ENCODE results near the gene PLD3. TPM values are rescaled to one million over a fixed set of nuclear protein-coding genes. Genes with fewer than 3 reads are reported as not detected.
A peak's percentile ranks its signal among the peaks of the same experiment; 100 is the strongest.
"Not testable (repeated sequence)": the region's sequence is repeated elsewhere in the genome, so short reads cannot be mapped to it uniquely, and the experiment has no call there.

PLD3 gene
- polyA plus RNA-seq, 1 donor, result 272 TPM

DNA sequence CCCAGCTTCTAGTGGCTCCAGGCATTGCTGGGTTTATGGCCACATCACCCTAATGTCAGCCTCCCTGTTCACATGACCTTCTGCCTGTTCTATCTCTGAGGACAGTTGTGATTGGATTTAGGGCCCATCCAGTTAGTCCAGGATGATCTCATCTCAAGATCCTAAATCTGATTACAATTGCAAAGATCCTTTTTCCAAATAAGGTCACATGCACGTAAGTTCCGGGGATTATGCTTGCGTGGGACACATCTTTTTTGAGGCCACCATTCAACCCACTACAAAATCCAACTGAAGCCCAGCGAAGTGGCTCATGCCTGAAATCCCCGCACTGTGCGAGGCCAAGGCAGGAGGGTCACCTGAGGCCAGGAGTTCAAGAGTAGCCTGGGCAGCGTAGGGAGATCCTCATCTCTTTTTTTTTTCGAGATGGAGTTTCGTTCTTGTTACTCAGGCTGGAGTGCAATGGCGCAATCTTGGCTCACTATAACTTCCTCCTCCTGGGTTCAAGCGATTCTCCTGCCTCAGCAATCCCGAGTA lies 12.3 kb downstream of the PLD3 start:
- H3K27ac ChIP-seq (ENCODE audit: low read length), result no peak overlapping the region
- DNase-seq, result no peak

DNA sequence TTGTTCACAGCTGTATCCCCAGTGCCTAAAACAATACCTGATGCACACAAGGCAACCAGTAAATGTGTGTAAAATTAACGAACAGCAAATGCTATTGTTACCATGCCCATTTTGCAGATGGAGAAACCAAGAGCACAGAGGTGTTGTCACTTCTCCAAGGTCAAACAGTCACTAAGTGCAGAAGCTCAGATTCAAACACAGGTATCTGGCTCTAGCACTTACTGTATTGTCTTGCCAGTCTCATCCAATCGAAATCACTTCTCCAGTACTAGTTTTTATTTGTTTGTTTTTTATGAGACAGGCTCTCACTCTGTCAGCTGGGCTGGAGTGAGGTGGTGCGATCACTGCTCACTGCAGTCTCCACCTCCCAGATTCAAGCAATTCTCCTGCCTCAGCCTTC lies 13.7 kb downstream of the PLD3 start:
- no CpG with 5 or more reads among the region's 3 CpGs for WGBS (ENCODE audit: insufficient coverage, low lambda C conversion rate)
- Histone ChIP-seq H3K4me3 (ENCODE audit: low read length) (no peak overlapping the region), H3K9me3 (ENCODE audit: control insufficient read depth, low read depth, low read length) (no peaks in the 10 kb centered on the region), H3K4me1 (ENCODE audit: control insufficient read depth, insufficient read depth, low read length) (peaks cover 11% of the 10 kb centered on the region), H3K27ac (ENCODE audit: low read length) (no peak overlapping the region), H3K27me3 (ENCODE audit: control insufficient read depth, insufficient read depth, low read length) (no peaks in the 10 kb centered on the region), H3K36me3 (ENCODE audit: control insufficient read depth, insufficient read depth, low read length) (peaks cover 3% of the 10 kb centered on the region)
- no peak for DNase-seq

More for the DNA sequence above, 12.3 kb downstream of the PLD3 start:
- Histone ChIP-seq H3K36me3 (ENCODE audit: control insufficient read depth, insufficient read depth, low read length) (peaks cover 3% of the 10 kb centered on the region), H3K9me3 (ENCODE audit: control insufficient read depth, low read depth, low read length) (no peaks in the 10 kb centered on the region), H3K27me3 (ENCODE audit: control insufficient read depth, insufficient read depth, low read length) (no peaks in the 10 kb centered on the region), H3K4me3 (ENCODE audit: low read length) (no peak overlapping the region), H3K4me1 (ENCODE audit: control insufficient read depth, insufficient read depth, low read length) (no peaks in the 10 kb centered on the region)
- no CpG with 5 or more reads among the region's 12 CpGs for WGBS (ENCODE audit: insufficient coverage, low lambda C conversion rate)

DNA sequence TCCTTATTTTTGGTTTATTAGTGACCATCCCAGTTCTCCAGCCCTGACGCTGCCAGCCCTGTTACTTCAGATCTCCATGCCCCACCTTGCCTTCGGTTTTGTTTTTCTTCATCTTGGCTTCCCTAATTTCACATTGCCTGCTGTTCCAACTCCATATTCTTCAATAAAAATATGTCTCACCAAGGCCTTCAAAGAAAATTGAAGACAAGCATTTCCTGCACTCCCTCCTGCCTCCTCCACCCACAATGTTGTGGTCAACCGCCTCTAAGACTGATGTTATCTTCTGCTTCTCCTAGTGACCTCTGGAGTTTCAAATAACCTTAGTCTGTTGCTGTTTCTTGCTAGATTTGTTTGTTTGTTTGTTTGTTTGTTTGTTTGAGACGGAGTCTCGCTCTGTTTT lies 14.6 kb downstream of the PLD3 start:
- Histone ChIP-seq H3K36me3 (ENCODE audit: control insufficient read depth, insufficient read depth, low read length) (peaks cover 10% of the 10 kb centered on the region), H3K4me1 (ENCODE audit: control insufficient read depth, insufficient read depth, low read length) (peaks cover 11% of the 10 kb centered on the region), H3K27ac (ENCODE audit: low read length) (no peak overlapping the region), H3K9me3 (ENCODE audit: control insufficient read depth, low read depth, low read length) (no peaks in the 10 kb centered on the region), H3K4me3 (ENCODE audit: low read length) (no peak overlapping the region), H3K27me3 (ENCODE audit: control insufficient read depth, insufficient read depth, low read length) (no peaks in the 10 kb centered on the region)
- 100% methylated on average over 2 of the region's 5 CpGs for WGBS (ENCODE audit: insufficient coverage, low lambda C conversion rate)
- no peak for DNase-seq

DNA sequence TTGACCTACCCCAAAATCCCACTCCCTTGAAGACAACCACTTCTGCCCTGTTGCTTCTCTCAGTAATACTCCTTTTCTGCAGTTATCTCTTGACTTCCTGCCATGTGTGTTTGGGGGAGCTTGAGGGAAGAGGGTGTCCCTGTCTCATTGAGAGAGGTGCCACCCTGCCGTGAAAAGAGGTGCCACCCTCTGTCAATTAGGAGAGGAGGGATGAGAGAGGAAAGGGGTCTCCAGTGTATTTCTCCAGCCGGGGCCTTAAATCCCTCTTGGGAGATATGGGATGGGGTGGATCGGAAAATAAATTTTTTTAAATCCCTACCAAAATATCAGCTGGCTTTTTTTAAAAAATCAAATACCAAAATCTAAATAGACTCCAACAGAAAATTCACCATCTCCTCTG lies 16.5 kb downstream of the PLD3 start:
- Histone ChIP-seq H3K4me3 (ENCODE audit: low read length) (peak overlapping the region; percentile 61), H3K36me3 (ENCODE audit: control insufficient read depth, insufficient read depth, low read length) (peaks cover 25% of the 10 kb centered on the region), H3K4me1 (ENCODE audit: control insufficient read depth, insufficient read depth, low read length) (peaks cover 11% of the 10 kb centered on the region), H3K27ac (ENCODE audit: low read length) (no peak overlapping the region), H3K9me3 (ENCODE audit: control insufficient read depth, low read depth, low read length) (no peaks in the 10 kb centered on the region), H3K27me3 (ENCODE audit: control insufficient read depth, insufficient read depth, low read length) (no peaks in the 10 kb centered on the region)
- no peak for DNase-seq
- WGBS (ENCODE audit: insufficient coverage, low lambda C conversion rate), result 100% methylated on average over 1 of the region's 3 CpGs

DNA sequence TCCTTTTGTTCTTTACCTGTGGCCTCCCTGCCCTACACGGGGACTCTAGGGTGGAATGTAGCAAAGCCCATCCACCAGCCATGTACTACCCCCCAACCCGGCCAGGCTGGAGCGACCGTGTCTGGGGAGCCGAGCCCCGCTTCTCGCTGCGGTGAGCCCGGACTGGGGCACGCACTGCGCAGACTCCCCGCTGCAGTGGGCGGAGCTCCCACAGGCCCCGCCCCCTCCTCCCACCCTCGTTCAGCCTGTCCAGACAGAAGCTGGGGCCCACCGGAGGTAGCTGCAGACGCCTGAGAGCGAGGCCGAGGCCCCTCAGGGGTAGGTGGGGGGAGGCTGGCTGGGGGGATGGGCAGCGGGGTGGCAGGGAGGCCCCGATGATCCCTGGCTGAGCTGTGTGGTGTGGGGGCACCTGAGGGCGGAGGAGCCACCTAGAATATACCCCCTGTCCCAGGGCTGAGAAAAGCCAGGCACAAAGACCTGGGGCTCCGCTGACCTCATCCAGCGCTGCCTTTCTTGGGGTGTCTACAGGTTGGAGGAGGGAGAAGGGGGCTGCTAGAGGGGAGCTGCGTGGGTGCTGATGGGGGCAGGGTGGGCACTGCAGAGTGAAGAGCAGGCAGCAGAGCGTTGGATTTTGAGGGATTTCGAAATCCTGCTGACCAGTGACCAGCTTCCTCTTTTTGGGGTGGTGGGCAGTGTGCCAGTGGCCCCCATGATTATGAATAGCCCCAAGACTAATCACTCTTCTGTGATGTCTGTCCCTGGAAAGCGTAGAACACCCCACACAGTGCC lies 17.3 kb downstream of the PLD3 start:
- Histone ChIP-seq H3K4me3 (ENCODE audit: low read length) (peak overlapping the region; percentile 61), H3K27me3 (ENCODE audit: control insufficient read depth, insufficient read depth, low read length) (no peaks in the 10 kb centered on the region), H3K9me3 (ENCODE audit: control insufficient read depth, low read depth, low read length) (no peaks in the 10 kb centered on the region), H3K27ac (ENCODE audit: low read length) (peak overlapping the region; percentile 50), H3K36me3 (ENCODE audit: control insufficient read depth, insufficient read depth, low read length) (peaks cover 32% of the 10 kb centered on the region), H3K4me1 (ENCODE audit: control insufficient read depth, insufficient read depth, low read length) (peaks cover 15% of the 10 kb centered on the region)
- DNase-seq, result peak; percentile 84 to 85
- WGBS (ENCODE audit: insufficient coverage, low lambda C conversion rate), result no CpG with 5 or more reads among the region's 28 CpGs

DNA sequence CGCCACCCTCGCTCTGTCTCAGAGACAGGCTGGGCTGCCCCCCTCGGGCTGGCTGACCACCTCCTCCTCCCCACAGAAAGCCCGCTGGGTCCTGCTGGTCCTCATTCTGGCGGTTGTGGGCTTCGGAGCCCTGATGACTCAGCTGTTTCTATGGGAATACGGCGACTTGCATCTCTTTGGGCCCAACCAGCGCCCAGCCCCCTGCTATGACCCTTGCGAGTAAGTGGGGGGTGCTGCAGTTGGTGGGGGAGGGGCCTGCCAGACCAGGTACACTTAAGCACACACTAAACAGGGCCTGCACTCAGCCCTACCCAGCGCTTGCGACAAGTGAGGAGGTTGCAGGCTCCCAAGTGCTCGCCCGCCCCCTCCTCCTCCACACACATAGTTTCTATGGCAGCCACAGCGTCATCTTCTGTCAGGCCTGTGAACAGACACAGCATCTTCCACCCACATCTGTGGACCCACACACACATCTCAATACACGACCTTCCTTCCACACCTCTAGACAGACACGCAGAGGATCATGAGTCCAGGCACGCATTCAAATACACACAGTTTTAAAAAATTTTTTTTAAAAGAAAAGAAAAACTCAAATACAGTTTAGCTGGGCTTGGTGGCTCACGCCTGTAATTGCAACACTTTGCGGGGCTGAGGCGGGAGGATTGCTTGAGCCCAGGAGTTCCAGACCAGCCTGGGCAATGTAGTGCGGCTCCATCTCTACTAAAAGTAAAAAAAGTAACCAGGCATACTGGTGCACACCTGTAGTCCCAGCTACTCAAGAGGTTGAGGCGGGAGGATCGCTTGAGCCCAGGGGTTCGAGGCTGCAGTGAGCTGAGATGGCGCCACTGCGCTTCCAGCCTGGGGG lies 18.4 kb downstream of the PLD3 start:
- Histone ChIP-seq H3K36me3 (ENCODE audit: control insufficient read depth, insufficient read depth, low read length) (peaks cover 41% of the 10 kb centered on the region), H3K4me3 (ENCODE audit: low read length) (peak overlapping the region; percentile 61), H3K9me3 (ENCODE audit: control insufficient read depth, low read depth, low read length) (no peaks in the 10 kb centered on the region), H3K4me1 (ENCODE audit: control insufficient read depth, insufficient read depth, low read length) (peaks cover 20% of the 10 kb centered on the region), H3K27ac (ENCODE audit: low read length) (no peak overlapping the region), H3K27me3 (ENCODE audit: control insufficient read depth, insufficient read depth, low read length) (no peaks in the 10 kb centered on the region)
- 90% methylated on average over 2 of the region's 27 CpGs for WGBS (ENCODE audit: insufficient coverage, low lambda C conversion rate)
- no peak for DNase-seq

DNA sequence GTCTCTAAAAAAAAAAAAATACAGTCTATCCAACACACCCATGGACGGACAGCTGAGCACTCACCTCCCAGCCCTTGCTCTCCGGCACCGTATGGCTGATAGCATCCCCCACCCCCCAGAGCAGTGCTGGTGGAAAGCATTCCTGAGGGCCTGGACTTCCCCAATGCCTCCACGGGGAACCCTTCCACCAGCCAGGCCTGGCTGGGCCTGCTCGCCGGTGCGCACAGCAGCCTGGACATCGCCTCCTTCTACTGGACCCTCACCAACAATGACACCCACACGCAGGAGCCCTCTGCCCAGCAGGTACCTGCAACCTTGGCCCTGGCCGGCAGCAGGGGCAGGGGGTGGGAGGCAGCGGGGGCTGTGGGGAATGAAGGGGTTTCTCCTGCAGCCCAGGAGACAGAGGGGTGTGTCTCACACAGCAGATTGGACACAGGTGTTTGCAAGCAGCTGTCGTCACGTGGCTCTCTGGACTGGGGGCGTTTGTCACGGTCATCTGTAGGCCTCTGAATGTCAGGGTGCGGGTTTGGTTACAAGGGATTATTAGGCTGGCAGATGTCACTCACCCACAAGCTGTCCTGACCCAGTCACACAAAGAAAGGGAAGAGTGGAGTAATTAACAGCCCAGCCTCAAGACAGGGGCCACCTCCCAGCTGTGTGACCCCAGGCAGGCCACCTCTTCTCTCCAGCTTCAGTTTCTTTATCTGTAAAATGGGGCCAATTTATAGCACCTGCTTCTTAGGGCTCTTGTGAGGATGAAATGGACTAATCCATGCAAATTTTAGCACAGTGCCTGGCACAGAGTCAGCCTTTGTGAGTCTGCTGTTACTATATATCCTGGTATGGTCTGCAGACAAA lies 19.3 kb downstream of the PLD3 start:
- H3K27me3 ChIP-seq (ENCODE audit: control insufficient read depth, insufficient read depth, low read length), result no peaks in the 10 kb centered on the region
- H3K4me3 ChIP-seq (ENCODE audit: low read length), result no peak overlapping the region
- H3K27ac ChIP-seq (ENCODE audit: low read length), result no peak overlapping the region
- no peak for DNase-seq
- peaks cover 20% of the 10 kb centered on the region for H3K4me1 ChIP-seq (ENCODE audit: control insufficient read depth, insufficient read depth, low read length)
- no CpG with 5 or more reads among the region's 16 CpGs for WGBS (ENCODE audit: insufficient coverage, low lambda C conversion rate)
- peaks cover 50% of the 10 kb centered on the region for H3K36me3 ChIP-seq (ENCODE audit: control insufficient read depth, insufficient read depth, low read length)
- no peaks in the 10 kb centered on the region for H3K9me3 ChIP-seq (ENCODE audit: control insufficient read depth, low read depth, low read length)

DNA sequence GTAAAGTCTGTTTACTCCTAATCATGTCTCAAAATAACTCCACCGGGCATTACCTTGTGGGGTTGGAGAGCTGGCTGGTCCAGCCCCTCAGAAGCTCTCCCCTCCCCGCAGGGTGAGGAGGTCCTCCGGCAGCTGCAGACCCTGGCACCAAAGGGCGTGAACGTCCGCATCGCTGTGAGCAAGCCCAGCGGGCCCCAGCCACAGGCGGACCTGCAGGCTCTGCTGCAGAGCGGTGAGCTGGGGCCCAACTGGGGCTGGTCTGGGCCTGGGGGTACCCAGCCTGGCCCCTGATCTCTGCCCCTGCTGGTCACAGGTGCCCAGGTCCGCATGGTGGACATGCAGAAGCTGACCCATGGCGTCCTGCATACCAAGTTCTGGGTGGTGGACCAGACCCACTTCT lies 21.3 kb downstream of the PLD3 start:
- no peaks in the 10 kb centered on the region for H3K27me3 ChIP-seq (ENCODE audit: control insufficient read depth, insufficient read depth, low read length)
- H3K9me3 ChIP-seq (ENCODE audit: control insufficient read depth, low read depth, low read length), result no peaks in the 10 kb centered on the region
- no CpG with 5 or more reads among the region's 12 CpGs for WGBS (ENCODE audit: insufficient coverage, low lambda C conversion rate)
- H3K27ac ChIP-seq (ENCODE audit: low read length), result no peak overlapping the region
- H3K4me1 ChIP-seq (ENCODE audit: control insufficient read depth, insufficient read depth, low read length), result peaks cover 20% of the 10 kb centered on the region
- peaks cover 66% of the 10 kb centered on the region for H3K36me3 ChIP-seq (ENCODE audit: control insufficient read depth, insufficient read depth, low read length)
- H3K4me3 ChIP-seq (ENCODE audit: low read length), result no peak overlapping the region
- no peak for DNase-seq

DNA sequence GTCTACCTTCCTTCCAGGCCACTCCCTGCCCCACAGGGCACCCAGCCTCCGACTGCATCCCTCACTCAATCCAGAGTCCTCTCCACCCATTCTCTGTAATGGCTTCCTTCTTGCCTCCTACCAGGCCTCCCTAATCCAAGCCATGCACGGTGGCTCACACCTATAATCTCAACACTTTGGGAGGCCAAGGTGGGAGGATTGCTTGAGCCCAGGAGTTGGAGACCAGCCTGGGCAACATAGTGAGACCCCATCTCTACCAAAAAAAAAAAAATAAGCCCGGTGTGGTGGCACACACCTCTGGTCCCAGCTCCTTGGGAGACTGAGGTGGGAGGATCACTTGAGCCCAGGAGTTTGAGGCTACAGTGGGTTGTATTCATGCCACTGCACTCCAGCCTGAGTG lies 21.8 kb downstream of the PLD3 start:
- Histone ChIP-seq H3K36me3 (ENCODE audit: control insufficient read depth, insufficient read depth, low read length) (peaks cover 67% of the 10 kb centered on the region), H3K4me1 (ENCODE audit: control insufficient read depth, insufficient read depth, low read length) (peaks cover 20% of the 10 kb centered on the region)
- no CpG with 5 or more reads among the region's 3 CpGs for WGBS (ENCODE audit: insufficient coverage, low lambda C conversion rate)
- not testable (repeated sequence) for H3K9me3 ChIP-seq (ENCODE audit: control insufficient read depth, low read depth, low read length); H3K27ac ChIP-seq (ENCODE audit: low read length); H3K4me3 ChIP-seq (ENCODE audit: low read length); H3K27me3 ChIP-seq (ENCODE audit: control insufficient read depth, insufficient read depth, low read length); DNase-seq

Data from large intestine (tissue), 3 donors.